Epithelial cell of prostate (primary cell): Measurements from ENCODE around the gene SMYD3.
"Not testable (repeated sequence)": the region's sequence is repeated elsewhere in the genome, so short reads cannot be mapped to it uniquely, and the experiment has no call there.

Source experiments
- DNase-seq: peaks from one replicate; pipeline ENCODE4 v3.0.0-alpha.2; 2011; ENCODE audit warnings: low read depth, low spot score
- H3K27ac ChIP-seq: fragments of 450-650 bp; 2 replicates; pipeline ENCODE4 v1.5.1; 2017; ENCODE audit warnings: mild to moderate bottlenecking

The SMYD3 gene

GRCh38 chr1:246065592-246065991 lies 441.5 kb downstream of the SMYD3 start:
- DNase-seq: no peak
- H3K27ac ChIP-seq: no peak overlapping the region

- no peak overlapping the region for H3K27ac ChIP-seq
- no peak for DNase-seq
Observed at GRCh38 chr1:246064891-246065290, 442.2 kb downstream of the SMYD3 start.

- no peak for DNase-seq
- H3K27ac ChIP-seq: no peak overlapping the region
Observed at GRCh38 chr1:246063013-246063616, 444.0 kb downstream of the SMYD3 start.

- H3K27ac ChIP-seq: no peak overlapping the region
- DNase-seq: no peak
Observed at GRCh38 chr1:246058466-246058865, 448.6 kb downstream of the SMYD3 start.

DNA sequence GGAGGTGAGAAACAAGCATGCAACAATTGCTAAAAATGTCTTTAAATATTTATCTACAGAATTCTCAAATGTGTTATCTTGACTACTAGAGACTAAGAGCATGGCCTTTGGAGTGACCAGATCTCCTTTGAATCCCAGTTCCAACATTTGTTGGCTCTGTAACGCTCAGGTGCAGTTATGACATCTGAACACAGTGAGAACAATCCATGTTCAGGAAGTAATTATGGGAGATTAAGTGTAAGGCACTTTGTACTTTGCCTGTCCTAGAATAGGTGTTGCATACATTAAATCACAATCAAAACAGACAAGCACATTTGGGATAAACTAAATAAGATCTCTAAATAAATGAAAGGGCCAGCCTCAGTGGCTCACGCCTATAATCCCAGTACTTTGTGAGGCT lies 454.5 kb downstream of the SMYD3 start:
- H3K27ac ChIP-seq: no peak overlapping the region
- DNase-seq: no peak

DNA sequence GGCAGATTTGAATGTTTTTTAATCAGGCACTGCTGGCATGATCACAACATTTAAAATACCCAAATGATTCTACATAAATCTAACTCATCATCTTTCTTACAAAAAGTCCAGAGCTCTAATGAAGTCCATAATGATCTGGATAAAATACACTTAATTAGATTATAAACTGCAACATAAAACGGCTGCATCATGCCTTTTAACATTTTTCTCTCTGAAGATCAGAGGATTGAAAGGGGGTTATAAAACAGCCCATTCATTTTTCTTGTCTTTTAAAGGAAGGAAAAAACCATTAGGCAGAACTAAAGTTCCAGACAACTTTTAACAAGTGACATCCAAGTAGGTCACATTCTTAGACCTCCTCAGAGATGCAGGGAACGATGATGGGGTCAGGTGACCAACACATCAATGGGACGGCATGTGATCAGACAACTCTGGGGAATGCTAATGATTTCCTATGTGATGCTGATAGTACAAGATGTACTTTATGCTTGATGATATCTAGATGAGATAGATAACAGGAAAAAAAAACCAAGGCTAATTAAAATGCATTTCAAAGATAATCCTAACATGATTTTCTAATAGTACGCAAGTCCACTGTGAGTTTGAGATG lies 455.1 kb downstream of the SMYD3 start:
- DNase-seq: no peak
- no peak overlapping the region for H3K27ac ChIP-seq

- DNase-seq: no peak
Observed at GRCh38 chr1:246048693-246049092, 458.4 kb downstream of the SMYD3 start.

GRCh38 chr1:246043556-246043955 lies 463.5 kb downstream of the SMYD3 start:
- no peak overlapping the region for H3K27ac ChIP-seq
- no peak for DNase-seq

More at GRCh38 chr1:246048693-246049092, 458.4 kb downstream of the SMYD3 start:
- H3K27ac ChIP-seq: no peak overlapping the region

DNA sequence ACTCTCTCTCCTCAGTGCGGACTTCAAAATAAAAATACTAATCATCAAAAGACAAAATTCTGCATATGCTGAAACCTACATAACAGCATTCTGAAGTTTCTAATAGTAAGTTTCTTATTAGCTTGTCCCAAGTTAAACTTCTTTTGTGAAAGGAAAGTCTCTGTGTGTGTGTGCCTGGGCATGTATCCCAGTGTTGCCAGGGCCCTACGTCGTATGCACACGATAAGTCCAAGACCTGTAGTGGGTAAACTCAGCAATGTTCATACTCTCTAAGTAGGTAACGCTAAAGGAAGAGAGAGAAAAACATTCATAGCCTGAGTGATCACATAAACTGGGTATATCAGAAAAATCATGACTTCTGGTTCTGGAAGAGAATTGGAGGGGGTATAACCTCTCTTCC lies 465.7 kb downstream of the SMYD3 start:
- H3K27ac ChIP-seq: no peak overlapping the region
- DNase-seq: no peak

DNA sequence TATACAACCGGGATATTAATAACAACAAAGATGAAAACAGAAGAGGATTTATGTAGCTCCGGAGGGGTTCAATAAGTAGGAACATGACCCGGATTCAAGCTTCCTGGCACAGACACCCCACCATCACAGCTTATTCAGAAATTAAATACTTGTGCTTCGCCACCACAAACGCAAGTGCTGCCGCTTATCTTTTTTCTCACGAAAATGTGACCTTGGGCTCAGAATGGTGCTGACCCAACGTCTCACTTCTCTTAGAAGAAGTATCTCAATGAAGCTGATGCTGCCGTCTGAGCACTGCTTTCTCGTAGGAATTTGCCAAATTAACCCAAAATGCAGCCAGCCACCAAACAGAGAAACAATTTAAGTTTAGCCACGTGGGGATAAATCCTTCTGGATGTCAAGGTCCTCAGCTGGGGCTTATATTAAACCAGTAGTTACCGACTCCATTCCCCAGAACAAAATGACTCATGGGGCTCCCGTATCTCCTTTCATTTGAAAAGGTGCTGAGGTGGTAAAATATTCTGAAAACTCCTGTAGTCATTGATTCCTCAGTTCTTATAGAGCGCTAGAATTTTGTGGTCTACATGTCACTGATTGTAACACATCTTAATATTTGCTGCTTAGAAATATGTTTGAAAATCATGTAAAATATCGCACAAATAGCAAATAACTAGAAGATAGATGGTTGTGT lies 466.7 kb downstream of the SMYD3 start:
- H3K27ac ChIP-seq: no peak overlapping the region
- DNase-seq: no peak

- H3K27ac ChIP-seq: no peak overlapping the region
- DNase-seq: no peak
Observed at GRCh38 chr1:246039584-246039983, 467.5 kb downstream of the SMYD3 start.

DNA sequence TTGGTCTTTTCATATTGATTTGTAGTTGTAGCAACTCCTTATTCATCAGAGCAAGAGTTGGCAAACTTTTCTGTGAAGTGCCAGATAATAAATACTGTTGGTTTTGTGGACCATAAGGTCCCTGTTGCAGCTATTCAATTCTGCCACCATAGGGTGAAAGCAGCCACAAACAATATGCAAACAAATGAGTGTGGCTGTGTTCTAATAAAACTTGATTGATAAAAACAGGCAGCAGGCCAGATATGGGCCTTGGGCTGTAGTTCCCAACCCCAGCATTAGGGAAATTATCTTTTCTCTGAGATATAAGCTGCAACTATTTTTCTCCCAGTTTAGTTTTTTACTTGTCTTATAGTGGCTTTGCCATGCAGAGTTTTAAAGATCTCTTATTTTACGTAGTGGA lies 469.2 kb downstream of the SMYD3 start:
- no peak overlapping the region for H3K27ac ChIP-seq
- DNase-seq: no peak

GRCh38 chr1:246036175-246036574 lies 470.9 kb downstream of the SMYD3 start:
- no peak for DNase-seq
- H3K27ac ChIP-seq: no peak overlapping the region

GRCh38 chr1:246035060-246035541 lies 472.0 kb downstream of the SMYD3 start:
- no peak overlapping the region for H3K27ac ChIP-seq
- no peak for DNase-seq

GRCh38 chr1:246034630-246035029 lies 472.4 kb downstream of the SMYD3 start:
- DNase-seq: no peak

DNA sequence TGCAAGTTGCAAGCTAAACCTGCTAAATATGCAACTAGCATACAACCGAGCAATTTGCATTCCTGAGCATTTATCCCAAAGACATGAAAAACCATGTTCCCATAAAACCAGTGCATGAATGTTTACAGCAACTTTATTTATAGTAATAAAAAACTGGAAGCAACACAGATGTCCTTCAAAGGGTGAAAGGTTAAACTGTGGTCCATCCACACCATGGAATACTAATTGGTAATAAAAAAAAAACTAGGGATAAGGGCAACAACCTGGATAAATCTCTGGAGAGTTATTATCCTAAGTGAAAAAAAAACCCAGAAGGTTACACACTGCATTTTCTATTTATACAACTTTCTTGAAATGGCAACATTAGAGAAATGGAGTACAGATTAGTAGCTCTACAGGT lies 474.1 kb downstream of the SMYD3 start:
- no peak overlapping the region for H3K27ac ChIP-seq
- DNase-seq: no peak

More at GRCh38 chr1:246034630-246035029, 472.4 kb downstream of the SMYD3 start:
- no peak overlapping the region for H3K27ac ChIP-seq

GRCh38 chr1:246032031-246032551 lies 475.0 kb downstream of the SMYD3 start:
- H3K27ac ChIP-seq: no peak overlapping the region
- no peak for DNase-seq

DNA sequence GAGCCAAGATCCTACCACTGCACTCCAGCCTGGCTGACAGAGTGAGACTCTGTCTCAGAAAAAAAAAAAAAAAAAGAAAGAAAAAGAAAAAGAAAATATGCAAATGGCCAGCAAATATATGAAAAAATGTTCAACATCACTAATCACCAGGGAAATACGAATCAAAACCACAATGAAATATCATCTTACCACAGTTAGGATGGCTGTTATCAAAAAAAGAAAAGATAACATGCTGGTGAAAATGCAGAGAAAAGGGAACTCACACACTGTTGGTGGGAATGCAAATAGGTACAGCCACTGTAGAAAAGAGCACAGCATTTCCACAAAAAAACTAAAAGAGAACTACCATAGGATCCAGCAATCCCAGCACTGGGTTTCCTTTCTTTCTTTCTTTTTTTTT lies 477.5 kb downstream of the SMYD3 start:
- no peak for DNase-seq
- no peak overlapping the region for H3K27ac ChIP-seq

GRCh38 chr1:246024118-246024517 lies 483.0 kb downstream of the SMYD3 start:
- DNase-seq, H3K27ac ChIP-seq: not testable (repeated sequence)

DNA sequence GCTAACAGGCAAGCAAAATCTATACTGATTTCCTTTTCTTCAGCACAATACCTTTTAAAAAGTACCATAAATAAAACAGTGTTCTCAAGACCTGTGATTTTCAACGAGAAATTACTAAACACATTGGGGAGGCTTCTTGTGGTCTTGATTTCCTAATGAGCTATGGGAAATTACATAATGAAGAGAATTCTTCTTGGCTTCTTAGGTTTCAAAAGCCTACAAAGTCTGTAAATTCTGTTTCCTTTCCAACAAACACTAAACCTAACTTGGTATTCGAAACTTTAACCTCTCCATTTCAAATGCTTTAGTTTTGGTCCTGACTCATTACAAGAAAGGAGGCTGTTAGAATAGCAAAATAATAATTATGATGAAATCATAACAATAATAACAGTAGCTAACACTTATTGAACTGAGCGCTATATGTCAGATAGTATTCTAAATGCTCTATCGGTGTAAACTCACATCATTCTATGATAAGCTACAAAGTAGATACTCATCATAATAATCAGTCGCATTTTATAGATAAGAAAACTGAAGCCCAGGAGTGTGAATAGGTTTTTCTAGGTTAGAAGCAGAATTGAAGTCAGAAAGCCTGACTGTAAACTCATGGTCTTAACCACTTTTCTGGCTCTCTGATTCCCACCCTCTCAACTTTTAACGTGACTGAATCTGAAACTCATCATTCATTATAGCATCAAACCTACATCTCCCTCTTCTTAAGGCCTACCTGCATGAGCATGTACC lies 486.7 kb downstream of the SMYD3 start:
- DNase-seq: no peak
- no peak overlapping the region for H3K27ac ChIP-seq

DNA sequence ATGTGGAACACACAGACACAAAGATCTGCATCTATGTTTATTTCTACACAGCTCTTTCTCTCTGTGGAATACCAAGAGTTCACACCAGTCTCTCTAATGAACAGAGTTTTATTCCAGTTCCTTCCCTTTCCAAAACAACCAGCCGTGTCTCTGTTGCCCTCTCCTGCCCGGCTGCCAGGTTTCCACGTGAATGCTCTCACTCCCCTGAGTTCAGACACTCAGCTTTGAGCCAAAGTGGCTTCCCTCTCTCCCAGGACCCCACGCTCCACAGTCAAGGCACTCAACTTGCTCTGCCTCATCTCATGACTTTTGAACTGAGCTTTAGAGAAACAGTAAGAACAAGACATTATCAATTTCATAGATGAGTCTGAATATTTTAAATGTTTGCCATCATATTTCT lies 488.9 kb downstream of the SMYD3 start:
- no peak overlapping the region for H3K27ac ChIP-seq
- DNase-seq: no peak
